ENCODE measurements around the gene CNNM1.

The CNNM1 gene

DNA sequence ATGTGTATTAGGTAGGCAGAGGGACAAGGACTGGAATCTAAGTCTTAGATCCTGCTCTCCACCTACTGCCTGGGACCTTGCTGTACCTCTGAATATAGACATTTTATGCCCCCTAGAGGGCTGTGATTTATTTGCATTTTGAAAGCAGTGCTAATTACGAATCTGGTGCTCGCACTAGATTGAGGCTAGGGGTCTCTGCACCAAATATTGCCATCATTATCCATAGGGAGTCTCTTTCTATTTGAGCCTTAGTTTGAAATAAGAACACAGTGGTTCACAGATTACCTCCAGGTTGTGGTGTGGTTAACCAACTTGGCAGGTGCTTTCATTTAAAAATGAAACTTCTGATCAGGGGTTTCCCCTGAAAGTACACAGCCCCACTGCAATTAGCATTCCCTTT lies 41.8 kb downstream of the CNNM1 start:
- H3K9me3 ChIP-seq (ENCODE audit: control insufficient read depth, low read length) = no peaks in the 10 kb centered on the region
- no peaks in the 10 kb centered on the region for H3K27me3 ChIP-seq (ENCODE audit: control insufficient read depth, insufficient read depth, low read length)
- no peaks in the 10 kb centered on the region for H3K79me2 ChIP-seq
- TF ChIP-seq, protein P1, sequence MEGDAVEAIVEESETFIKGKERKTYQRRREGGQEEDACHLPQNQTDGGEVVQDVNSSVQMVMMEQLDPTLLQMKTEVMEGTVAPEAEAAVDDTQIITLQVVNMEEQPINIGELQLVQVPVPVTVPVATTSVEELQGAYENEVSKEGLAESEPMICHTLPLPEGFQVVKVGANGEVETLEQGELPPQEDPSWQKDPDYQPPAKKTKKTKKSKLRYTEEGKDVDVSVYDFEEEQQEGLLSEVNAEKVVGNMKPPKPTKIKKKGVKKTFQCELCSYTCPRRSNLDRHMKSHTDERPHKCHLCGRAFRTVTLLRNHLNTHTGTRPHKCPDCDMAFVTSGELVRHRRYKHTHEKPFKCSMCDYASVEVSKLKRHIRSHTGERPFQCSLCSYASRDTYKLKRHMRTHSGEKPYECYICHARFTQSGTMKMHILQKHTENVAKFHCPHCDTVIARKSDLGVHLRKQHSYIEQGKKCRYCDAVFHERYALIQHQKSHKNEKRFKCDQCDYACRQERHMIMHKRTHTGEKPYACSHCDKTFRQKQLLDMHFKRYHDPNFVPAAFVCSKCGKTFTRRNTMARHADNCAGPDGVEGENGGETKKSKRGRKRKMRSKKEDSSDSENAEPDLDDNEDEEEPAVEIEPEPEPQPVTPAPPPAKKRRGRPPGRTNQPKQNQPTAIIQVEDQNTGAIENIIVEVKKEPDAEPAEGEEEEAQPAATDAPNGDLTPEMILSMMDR (IDR thresholded peaks at IDR 0.05) = peak; percentile 44
- H3K36me3 ChIP-seq (ENCODE audit: control insufficient read depth, insufficient read depth, low read length) = no peaks in the 10 kb centered on the region
- peaks cover 24% of the 10 kb centered on the region for H3K4me1 ChIP-seq
- no peak overlapping the region for H3K27ac ChIP-seq
- no peak overlapping the region for H3K4me3 ChIP-seq (ENCODE audit: low read depth, low read length)
- no peak overlapping the region for H3K4me2 ChIP-seq (ENCODE audit: low read length)
- H2AFZ ChIP-seq = no peak overlapping the region
- no peak overlapping the region for H3K9ac ChIP-seq

DNA sequence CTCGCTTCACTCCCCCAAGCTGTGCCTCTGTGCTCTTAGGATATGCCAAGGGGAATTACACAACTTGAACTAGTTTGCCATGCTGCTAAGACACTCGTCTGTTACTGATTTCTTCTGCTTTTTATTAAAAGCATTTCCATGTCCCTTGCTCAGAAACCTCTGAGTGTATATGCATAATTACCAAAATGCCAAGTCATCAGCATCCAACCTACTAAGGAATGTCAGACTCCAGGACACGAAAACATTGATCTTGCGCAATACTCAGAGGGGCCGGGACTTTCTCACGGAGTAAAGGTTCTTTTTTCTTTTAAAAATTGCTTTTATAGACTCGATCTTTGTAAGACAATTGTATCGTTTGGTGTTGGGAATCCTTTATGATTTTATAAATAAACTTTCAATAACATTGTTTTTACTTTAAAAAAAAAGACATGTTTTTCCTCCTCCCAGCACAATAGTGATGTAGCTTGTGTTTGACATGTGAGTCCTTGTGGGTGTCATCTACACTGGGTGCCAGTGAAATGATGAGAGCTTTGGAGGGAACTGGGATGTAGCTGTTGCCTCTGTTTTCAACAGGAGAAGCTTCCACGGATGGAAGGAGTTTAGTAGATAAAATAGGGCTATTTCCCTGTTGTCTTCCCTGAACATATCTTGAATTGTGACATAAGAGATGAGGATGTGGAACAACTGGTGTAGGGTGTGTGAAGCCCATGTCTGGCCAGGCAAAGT lies 43.6 kb downstream of the CNNM1 start:
- Histone ChIP-seq H3K9me3 (ENCODE audit: control insufficient read depth, low read length) (no peaks in the 10 kb centered on the region), H3K79me2 (no peaks in the 10 kb centered on the region), H3K4me1 (peaks cover 13% of the 10 kb centered on the region), H3K27ac (no peak overlapping the region), H2AFZ (no peak overlapping the region), H3K4me3 (ENCODE audit: low read depth, low read length) (no peak overlapping the region), H3K9ac (no peak overlapping the region), H3K36me3 (ENCODE audit: control insufficient read depth, insufficient read depth, low read length) (no peaks in the 10 kb centered on the region), H3K27me3 (ENCODE audit: control insufficient read depth, insufficient read depth, low read length) (no peaks in the 10 kb centered on the region), H3K4me2 (ENCODE audit: low read length) (no peak overlapping the region)
- TF ChIP-seq, protein P1 (IDR thresholded peaks at IDR 0.05) = no peak

DNA sequence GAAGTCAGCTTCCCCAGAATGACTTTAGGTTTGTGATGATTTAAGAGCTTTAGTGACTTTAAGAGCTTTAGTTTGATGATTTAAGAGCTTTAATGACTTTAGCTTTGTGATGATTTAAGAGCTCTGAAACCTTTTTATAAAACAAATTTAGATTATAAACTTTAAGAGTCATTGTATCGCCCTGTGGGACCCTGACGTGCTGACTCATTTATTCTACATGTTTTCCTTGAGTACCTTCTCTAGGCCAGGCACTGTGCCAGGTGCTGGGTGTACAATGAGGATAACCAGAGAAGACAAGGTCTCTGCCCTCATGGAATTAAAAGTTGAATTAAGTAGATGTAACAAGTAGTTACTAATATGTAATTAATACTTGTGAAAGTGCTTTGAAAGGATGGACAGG lies 45.4 kb downstream of the CNNM1 start:
- Histone ChIP-seq H3K27ac (no peak overlapping the region), H3K4me2 (ENCODE audit: low read length) (no peak overlapping the region), H3K9ac (no peak overlapping the region), H3K4me3 (ENCODE audit: low read depth, low read length) (no peak overlapping the region), H3K36me3 (ENCODE audit: control insufficient read depth, insufficient read depth, low read length) (no peaks in the 10 kb centered on the region), H2AFZ (no peak overlapping the region), H3K9me3 (ENCODE audit: control insufficient read depth, low read length) (no peaks in the 10 kb centered on the region), H3K4me1 (peaks cover 5% of the 10 kb centered on the region), H3K79me2 (no peaks in the 10 kb centered on the region), H3K27me3 (ENCODE audit: control insufficient read depth, insufficient read depth, low read length) (no peaks in the 10 kb centered on the region)
- TF ChIP-seq, protein P1 (IDR thresholded peaks at IDR 0.05) = no peak

DNA sequence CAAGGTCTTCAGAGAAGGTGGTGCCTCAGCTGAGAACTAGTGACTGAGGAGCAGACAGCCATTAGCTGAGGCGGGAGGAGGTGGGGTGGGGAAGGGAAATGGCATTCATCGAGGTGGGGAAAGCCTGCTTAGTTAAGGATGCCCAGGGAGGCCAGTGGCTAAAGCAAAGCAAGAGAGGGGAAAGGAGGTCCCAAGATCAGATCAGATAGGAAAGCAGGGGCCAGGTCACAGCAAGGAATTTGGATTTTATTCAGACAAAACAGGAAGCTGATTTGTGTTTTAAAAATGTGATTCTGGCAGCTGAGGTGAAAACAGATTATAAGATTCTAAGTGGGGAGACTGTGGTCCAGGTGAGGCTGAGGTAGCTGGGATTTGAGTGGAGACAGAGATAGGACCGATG lies 45.8 kb downstream of the CNNM1 start:
- H2AFZ ChIP-seq = no peak overlapping the region
- H3K4me2 ChIP-seq (ENCODE audit: low read length) = no peak overlapping the region
- peaks cover 5% of the 10 kb centered on the region for H3K4me1 ChIP-seq
- no peaks in the 10 kb centered on the region for H3K27me3 ChIP-seq (ENCODE audit: control insufficient read depth, insufficient read depth, low read length)
- no peak overlapping the region for H3K27ac ChIP-seq
- no peaks in the 10 kb centered on the region for H3K36me3 ChIP-seq (ENCODE audit: control insufficient read depth, insufficient read depth, low read length)
- no peak overlapping the region for H3K9ac ChIP-seq
- no peaks in the 10 kb centered on the region for H3K9me3 ChIP-seq (ENCODE audit: control insufficient read depth, low read length)
- no peaks in the 10 kb centered on the region for H3K79me2 ChIP-seq
- TF ChIP-seq, protein P1 (IDR thresholded peaks at IDR 0.05) = no peak
- no peak overlapping the region for H3K4me3 ChIP-seq (ENCODE audit: low read depth, low read length)

DNA sequence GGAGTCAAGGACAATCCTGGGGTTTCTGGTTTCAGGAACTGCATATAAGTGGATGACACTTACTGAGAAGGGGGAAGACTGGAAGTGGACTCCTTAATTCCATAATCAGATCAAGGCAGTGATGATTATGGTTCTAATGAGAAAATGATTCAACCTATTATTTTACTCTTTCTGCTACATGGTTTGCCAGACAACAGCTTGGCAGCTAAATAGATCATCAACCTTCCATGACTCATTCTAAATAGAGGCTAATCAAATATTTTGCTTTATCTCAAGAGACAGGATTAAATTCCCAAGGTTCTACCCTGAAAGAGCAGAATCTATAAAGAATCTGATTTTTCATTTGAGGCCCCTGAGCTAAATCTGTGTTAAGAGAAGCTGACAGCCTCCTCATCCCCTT lies 46.3 kb downstream of the CNNM1 start:
- no peaks in the 10 kb centered on the region for H3K79me2 ChIP-seq
- no peak overlapping the region for H3K9ac ChIP-seq
- H3K27ac ChIP-seq = no peak overlapping the region
- no peaks in the 10 kb centered on the region for H3K36me3 ChIP-seq (ENCODE audit: control insufficient read depth, insufficient read depth, low read length)
- no peaks in the 10 kb centered on the region for H3K27me3 ChIP-seq (ENCODE audit: control insufficient read depth, insufficient read depth, low read length)
- H3K9me3 ChIP-seq (ENCODE audit: control insufficient read depth, low read length) = no peaks in the 10 kb centered on the region
- no peak overlapping the region for H3K4me2 ChIP-seq (ENCODE audit: low read length)
- no peak overlapping the region for H2AFZ ChIP-seq
- H3K4me1 ChIP-seq = peaks cover 5% of the 10 kb centered on the region
- TF ChIP-seq, protein P1 (IDR thresholded peaks at IDR 0.05) = no peak
- H3K4me3 ChIP-seq (ENCODE audit: low read depth, low read length) = no peak overlapping the region
